DND-41 (cell line): ENCODE data around the gene PEAK1.

Source experiments
- ATAC-seq: fragments of 200-7000 bp; cut with Tn5 transposase; 3 replicates; pipeline ENCODE4 v1.9.1; 2021; ENCODE audit warnings: low read depth; ENCODE audit not compliant: insufficient read depth
- DNase-seq: peaks from one replicate; pipeline ENCODE4 v3.0.0-alpha.2; 2020
- H2AFZ ChIP-seq: 2 replicates; pipeline ENCODE4 v1.6.0; 2012; ENCODE audit warnings: low read depth, low read length
- H3K27ac ChIP-seq: 2 replicates; pipeline ENCODE4 v1.5.1; 2012; ENCODE audit warnings: low read length, inconsistent platforms
- H3K27me3 ChIP-seq: fragments of 200-600 bp; sonication (generic); 2 replicates; pipeline ENCODE4 v1.6.0; 2012; ENCODE audit warnings: low read length, mild to moderate bottlenecking, inconsistent platforms; ENCODE audit not compliant: insufficient read depth, poor library complexity
- H3K36me3 ChIP-seq: 2 replicates; pipeline ENCODE4 v1.5.1; 2012; ENCODE audit warnings: low read length, inconsistent platforms; ENCODE audit not compliant: insufficient read depth
- H3K4me1 ChIP-seq: 2 replicates; pipeline ENCODE4 v1.5.1; 2012; ENCODE audit warnings: mild to moderate bottlenecking, low read length; ENCODE audit not compliant: insufficient read depth
- H3K4me2 ChIP-seq: 2 replicates; pipeline ENCODE4 v1.6.0; 2012; ENCODE audit warnings: mild to moderate bottlenecking, moderate library complexity, low read length, inconsistent platforms; ENCODE audit not compliant: insufficient read depth
- H3K4me3 ChIP-seq, 2 experiments: fragments of 200-600 bp in 1 of 2; shearing (Covaris generic) in 1 of 2; 2 replicates each; pipeline ENCODE4 v1.5.1; 2012 to 2016; ENCODE audit warnings: inconsistent platforms in 2 of 2, low read length in 2 of 2, mild to moderate bottlenecking in 2 of 2, low read depth in 1 of 2, moderate library complexity in 1 of 2
- H3K79me2 ChIP-seq: 2 replicates; pipeline ENCODE4 v1.6.0; 2012; ENCODE audit warnings: low read length, inconsistent platforms; ENCODE audit not compliant: insufficient read depth
- H3K9ac ChIP-seq: 2 replicates; pipeline ENCODE4 v1.6.0; 2012; ENCODE audit warnings: low read depth, mild to moderate bottlenecking, inconsistent platforms, low read length, moderate library complexity
- H3K9me3 ChIP-seq: 2 replicates; pipeline ENCODE4 v1.5.1; 2012; ENCODE audit warnings: low read length, moderate library complexity, mild to moderate bottlenecking, inconsistent platforms; ENCODE audit not compliant: insufficient read depth, severe bottlenecking
- H4K20me1 ChIP-seq: 2 replicates; pipeline ENCODE4 v1.6.0; 2012; ENCODE audit warnings: low read length; ENCODE audit not compliant: insufficient read depth
- CTCF ChIP-seq: IDR thresholded peaks from 2 replicates; pipeline ENCODE4 v1.5.1; 2012; ENCODE audit warnings: borderline replicate concordance, low read length, moderate library complexity, mild to moderate bottlenecking; ENCODE audit not compliant: poor library complexity, severe bottlenecking; ENCODE audit errors: extremely low read depth
- EZH2 ChIP-seq: IDR thresholded peaks from 3 replicates; pipeline ENCODE4 v1.6.1; 2012; ENCODE audit warnings: borderline replicate concordance, low read depth, mild to moderate bottlenecking, moderate library complexity, low read length, inconsistent platforms; ENCODE audit not compliant: severe bottlenecking

Gene PEAK1

GRCh38 chr15:77070495-77071304 is 349.2 kb downstream of the PEAK1 start, which contains the start of gene TSPAN3:
TSS of gene TSPAN3 (minus strand) at chr15:77071109. CDS start at chr15:77070954, 155 bp downstream.
- peak; percentile 99 for ATAC-seq

GRCh38 chr15:77070180-77070494 is 349.8 kb downstream of the PEAK1 start:
- peaks cover 28% of the 10 kb centered on the region for H3K4me1 ChIP-seq
- no peaks in the 10 kb centered on the region for H3K27me3 ChIP-seq
- H3K36me3 ChIP-seq: no peaks in the 10 kb centered on the region
- no peaks in the 10 kb centered on the region for H3K9me3 ChIP-seq
- H3K9ac ChIP-seq: peak overlapping the region; percentile 84
- no peak for TF ChIP-seq EZH2
- no peak for TF ChIP-seq CTCF
- peak overlapping the region; percentile 73 for H3K4me2 ChIP-seq
- peak overlapping the region; percentile 73 for H2AFZ ChIP-seq
- ATAC-seq (no peak), DNase-seq (no peak)
- peaks cover 21% of the 10 kb centered on the region for H4K20me1 ChIP-seq
- H3K4me3 ChIP-seq: peak overlapping the region; percentile 79 to 86
- H3K27ac ChIP-seq: peak overlapping the region; percentile 75
- peaks cover 54% of the 10 kb centered on the region for H3K79me2 ChIP-seq

More at GRCh38 chr15:77070495-77071304, 349.2 kb downstream of the PEAK1 start, which contains the start of gene TSPAN3:
- Histone ChIP-seq H3K4me1 (peaks cover 28% of the 10 kb centered on the region), H3K27ac (peak within 1 kb of the TSS; percentile 75), H3K9ac (peak within 1 kb of the TSS; percentile 84), H3K9me3 (no peaks in the 10 kb centered on the region), H3K4me3 (peak within 1 kb of the TSS; percentile 79 to 86), H3K36me3 (no peaks in the 10 kb centered on the region), H3K79me2 (peaks cover 49% of the 10 kb centered on the region), H2AFZ (peak within 1 kb of the TSS; percentile 84), H4K20me1 (peaks cover 21% of the 10 kb centered on the region), H3K4me2 (peak within 1 kb of the TSS; percentile 73), H3K27me3 (no peaks in the 10 kb centered on the region)
- TF ChIP-seq CTCF (no peak), EZH2 (no peak)
- DNase-seq: peak; percentile 92

- H3K4me2 ChIP-seq: peak overlapping the region; percentile 73
- H3K27ac ChIP-seq: peak overlapping the region; percentile 75; the same call in 1 of the 2 replicates
- H3K9ac ChIP-seq: peak overlapping the region; percentile 84
- ATAC-seq: no peak
- no peak for DNase-seq
- H3K27me3 ChIP-seq: no peaks in the 10 kb centered on the region
- no peaks in the 10 kb centered on the region for H3K36me3 ChIP-seq
- TF ChIP-seq EZH2: no peak
- no peak for TF ChIP-seq CTCF
- peaks cover 21% of the 10 kb centered on the region for H4K20me1 ChIP-seq
- H3K79me2 ChIP-seq: peaks cover 59% of the 10 kb centered on the region
- H3K9me3 ChIP-seq: no peaks in the 10 kb centered on the region
- no peak overlapping the region for H2AFZ ChIP-seq
- H3K4me1 ChIP-seq: peaks cover 28% of the 10 kb centered on the region
- H3K4me3 ChIP-seq: peak overlapping the region; percentile 79 to 86
Observed at GRCh38 chr15:77069521-77070121, 350.3 kb downstream of the PEAK1 start.
